Renal pelvis (tissue), 4 donors: ENCODE data around the gene CAVIN1. TPM values are rescaled to one million over a fixed set of nuclear protein-coding genes. Genes with fewer than 3 reads are reported as not detected.
"Not testable (repeated sequence)": the region's sequence is repeated elsewhere in the genome, so short reads cannot be mapped to it uniquely, and the experiment has no call there.

Experiments
- DNase-seq: peaks from one replicate; pipeline ENCODE4 v3.0.0-alpha.2; 2013
- polyA plus RNA-seq, 3 donors: library from polyadenylated mRNA; unstranded; fragments of 120-200 nt; gene quantifications; one replicate each; pipeline ENCODE4 v1.2.1, GENCODE V29; 2013; ENCODE audit not compliant: insufficient read length in 3 of 3

CAVIN1 gene
- polyA plus RNA-seq, 3 donors: 55.7 to 69.0 (median 59.8) TPM

DNA sequence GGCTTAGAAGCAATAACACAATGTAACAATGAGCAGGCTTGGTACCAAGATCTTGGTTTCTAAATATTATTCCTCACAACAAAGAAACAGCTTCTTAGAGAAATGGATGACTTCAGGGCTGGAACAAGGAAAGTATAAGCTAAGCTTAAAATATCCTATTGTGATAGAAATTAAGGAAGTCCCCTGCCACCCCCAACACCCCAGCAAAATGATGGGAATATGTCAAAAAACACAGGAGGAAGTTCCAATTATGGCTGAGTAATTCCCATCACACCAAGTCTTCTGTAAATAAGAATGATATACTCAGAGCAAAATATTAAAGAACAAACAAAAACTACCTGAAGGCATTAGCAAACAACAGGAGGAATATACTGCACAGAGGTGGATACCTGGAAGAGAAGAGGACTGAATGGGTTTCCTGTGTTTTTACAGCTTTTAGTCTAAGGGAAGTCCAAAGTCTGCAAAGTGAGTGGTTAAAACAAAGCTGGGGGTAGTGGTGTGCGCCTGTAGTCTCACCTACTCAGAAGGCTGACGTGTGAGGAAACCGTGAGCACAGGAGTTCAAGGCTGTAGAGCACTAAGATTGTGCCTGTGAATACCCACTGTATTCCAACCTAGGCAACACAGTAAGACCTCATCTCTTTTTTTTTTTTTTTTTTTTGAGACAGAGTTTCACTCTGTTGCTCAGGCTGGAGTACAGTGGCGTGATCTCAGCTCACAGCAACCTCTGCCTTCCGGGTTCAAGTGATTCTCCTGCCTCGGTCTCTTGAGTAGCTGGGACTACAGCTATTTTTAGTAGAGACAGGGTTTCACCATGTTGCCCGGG lies 18.5 kb upstream of the CAVIN1 start:
- no peak for DNase-seq

DNA sequence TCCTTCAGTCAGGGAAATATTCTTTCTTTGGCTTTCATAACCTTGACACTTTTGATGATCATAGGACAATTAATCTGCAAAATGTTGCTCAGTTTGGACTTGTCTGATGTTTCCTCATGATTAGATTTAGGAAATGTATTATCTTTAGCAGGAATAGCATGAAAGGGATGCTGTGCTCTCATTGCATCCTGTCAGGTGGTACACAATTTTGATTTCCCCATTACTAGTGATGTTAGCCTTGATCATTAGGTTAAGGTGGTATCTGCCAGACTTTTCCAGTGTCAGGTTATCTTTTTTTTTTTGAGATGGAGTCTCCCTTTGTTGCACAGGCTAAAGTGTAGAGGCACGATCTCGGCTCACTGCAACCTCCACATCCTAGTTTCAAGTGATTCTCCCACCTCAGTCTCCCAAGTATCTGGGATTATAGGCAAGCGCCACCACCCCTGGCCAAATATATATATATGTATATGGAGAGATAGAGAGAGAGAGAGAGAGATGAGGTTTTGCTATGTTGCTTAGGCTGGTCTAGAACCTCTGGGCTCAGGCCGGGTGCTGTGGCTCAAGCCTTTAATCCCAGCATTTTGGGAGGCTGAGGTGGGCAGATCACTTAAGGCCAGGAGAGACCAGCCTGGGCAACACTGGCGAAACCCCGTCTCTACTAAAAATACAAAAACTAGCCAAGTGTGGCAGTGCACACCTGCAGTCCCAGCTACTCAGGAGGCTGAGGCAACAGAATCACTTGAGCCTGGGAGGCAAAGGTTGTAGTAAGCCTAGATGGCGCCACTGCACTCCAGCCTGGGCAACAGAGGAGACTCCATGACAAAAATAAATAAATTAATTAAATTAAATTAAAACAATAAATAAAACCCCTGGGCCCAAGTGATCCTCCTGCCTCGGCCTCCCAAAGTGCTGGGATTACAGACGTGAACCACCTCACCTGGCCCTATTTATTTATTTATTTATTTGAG lies 15.8 kb upstream of the CAVIN1 start:
- no peak for DNase-seq

DNA sequence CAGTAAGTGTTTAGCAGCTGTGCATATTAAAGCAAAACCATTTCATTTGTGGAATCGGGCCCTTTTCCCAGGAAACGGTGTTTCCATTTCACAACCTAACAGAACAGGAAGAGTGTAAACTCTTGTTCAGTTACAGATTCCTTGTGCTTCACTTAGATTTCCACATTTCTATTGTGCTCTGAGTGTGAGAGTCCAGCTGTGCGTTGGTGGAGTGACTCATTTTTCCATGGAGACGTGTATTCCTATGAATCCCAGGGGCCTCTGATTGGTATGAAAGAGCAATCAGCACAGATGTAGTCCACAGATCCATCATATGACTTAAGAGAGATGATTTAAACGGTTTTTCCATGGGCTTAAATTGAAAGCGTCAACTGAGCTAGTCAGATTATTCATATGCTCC lies 13.3 kb upstream of the CAVIN1 start:
- DNase-seq: no peak

DNA sequence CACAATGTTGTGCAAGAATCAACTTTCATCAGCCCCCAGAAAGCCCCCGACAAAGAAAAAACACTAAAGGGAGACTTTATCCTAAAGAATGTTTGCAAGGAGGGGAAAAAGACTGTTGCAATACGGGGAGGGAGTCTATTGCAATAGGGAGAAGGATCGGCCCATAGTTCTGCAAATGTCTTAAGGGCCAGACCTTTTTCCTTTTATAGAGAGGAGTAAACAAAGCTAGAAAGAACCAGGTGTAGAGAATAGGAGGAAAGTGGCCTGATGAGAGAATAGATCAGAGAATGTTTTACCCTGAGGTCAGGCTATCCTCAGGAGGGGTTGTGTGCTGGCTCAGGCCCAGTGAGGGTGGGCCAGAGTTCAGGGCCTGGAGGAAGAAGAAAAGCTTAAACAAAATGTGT lies 8.7 kb upstream of the CAVIN1 start:
- no peak for DNase-seq

DNA sequence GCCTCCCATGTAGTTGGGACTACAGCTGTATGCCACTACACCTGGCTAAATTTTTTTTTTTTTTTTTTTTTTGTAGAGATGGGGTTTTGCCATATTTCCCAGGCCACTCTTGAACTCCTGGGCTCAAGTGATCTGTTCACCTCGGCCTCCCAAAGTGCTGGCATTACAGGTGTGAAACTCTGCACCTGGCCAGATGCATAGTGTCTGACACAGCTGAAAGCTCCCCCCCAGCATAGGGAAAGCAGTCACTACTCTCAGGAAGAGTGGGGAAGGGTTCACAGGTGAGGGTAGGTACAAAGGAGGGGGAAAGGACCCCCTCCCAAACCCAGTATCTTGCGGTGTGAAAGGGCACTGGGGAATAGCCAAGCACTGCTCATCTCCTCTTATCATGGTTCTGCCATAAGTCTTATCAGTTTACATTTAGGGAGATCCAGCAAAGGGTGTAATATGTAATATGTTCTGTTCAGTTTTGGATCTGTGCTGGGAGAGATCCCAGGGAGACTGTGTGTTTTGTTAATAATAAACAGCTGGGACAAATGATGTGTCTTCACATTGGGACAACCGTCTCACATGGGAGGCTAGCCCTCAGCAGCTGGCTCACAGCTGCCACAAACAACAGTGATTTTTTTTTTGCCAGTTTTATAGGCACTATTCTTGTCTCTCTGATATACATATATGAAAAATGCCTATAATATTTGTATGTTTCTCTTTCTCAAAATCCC lies 6.8 kb upstream of the CAVIN1 start:
- no peak for DNase-seq

DNA sequence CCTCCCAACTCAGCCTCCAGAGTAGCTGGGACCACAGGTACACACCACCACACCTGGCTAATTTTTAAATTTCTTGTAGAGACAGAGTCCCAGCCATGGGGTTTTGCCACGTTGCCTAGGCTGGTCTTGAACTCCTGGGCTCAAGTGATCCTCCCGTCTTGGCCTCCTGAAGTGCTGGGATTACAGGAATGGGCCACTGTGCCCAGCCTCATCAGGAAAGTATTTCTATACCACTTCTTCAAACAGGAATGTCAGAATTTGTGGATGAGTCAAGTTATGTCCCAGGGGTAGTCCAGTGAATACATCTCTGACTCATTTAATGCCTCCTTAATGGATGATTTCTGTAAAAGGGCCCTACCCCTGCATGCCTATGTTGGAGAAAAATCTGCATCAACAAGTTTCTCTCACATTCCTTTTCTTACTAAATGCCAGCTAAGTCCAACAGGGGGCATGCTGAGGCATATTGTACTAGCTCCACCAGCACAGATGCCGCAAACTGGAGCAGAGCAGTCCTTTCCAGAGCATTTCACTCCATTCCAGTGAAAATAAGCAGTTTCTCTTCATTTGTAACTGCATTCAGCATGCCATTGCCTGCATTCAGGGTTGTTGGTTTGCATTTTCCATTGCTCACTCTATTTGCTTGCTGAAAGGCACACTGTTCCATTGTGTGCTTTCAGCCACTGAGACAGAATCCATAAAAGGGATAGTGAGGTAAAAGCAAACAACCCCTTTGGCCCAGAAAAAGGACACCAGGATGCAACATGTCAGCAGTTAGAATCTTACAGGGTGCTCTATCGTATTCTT lies 5.3 kb upstream of the CAVIN1 start:
- DNase-seq: peak; percentile 69

DNA sequence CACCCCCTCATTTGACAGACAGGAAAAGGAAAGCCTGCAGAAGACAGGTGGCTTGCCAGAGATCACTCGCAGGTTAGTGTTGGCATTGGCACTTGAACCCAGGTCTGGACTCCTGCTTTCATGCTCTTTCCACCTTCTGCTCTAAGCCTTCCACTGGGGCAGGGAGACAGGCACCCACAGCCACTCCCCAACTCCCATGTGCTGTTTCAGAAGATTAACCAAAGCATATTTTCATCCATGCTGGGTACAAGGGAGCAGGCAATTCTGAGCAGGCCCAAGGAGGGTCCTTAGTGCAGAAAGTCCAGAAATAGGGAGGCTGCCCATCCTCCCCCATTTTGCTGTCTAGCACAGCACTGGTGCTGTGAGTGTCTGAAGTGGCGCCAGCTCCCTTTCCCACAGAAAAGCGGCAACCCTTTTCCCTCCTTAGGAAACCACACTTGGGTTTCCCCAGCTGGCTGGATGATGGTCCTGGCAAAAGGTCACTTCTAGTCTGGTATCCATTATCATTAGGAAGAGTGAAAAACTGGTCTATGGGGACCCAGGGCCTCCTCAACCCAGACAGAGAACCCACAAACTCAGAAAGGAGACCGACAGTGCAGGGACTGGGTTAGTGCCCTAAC lies 2.0 kb upstream of the CAVIN1 start:
- no peak for DNase-seq

DNA sequence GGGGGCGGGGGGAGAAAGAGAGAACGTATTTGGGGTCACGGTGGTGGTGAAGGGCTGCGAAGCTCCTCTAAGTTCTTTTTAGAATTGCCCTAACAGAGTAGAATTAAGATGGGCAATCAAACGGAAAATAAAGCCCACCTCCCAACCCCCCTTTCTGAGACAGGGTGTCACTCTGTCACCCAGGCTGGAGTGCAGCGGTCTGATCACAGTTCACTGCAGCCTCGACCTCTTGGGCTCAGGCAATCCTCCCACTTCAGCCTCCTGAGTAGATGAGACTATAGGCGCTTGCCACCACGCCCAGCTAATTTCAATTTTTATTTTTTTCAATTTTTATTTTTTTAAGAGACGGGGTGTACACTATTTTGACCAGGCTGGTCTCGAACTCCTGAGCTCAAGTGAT lies 710 bp upstream of the CAVIN1 start:
- no peak for DNase-seq

DNA sequence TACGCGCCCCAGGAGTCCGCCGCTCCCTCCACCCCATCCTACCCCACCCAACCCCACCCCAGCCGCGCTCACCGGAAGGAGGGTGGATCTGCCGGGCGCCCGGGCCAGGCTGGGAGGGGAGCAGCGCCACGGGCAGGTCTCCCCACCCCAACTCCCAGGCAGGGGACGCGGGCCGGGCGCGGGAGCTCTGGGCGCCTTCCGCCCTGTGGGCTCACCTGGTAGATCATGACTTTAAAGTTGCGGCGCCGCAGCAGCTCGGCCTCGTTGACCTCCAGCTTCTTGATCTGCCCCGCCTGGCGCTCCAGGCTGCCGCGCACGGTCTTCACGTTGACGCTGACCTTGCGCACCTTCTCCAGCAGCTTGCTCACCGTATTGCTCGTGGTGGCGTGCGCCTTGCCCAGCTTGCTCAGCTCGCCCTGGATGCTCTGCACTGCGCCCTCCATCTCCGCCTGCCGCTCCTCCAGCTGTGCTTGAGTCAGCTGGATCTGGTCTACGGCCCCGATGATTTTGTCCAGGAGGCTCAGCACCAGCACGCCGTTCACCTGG lies 571 bp downstream of the CAVIN1 start:
- DNase-seq: no peak

DNA sequence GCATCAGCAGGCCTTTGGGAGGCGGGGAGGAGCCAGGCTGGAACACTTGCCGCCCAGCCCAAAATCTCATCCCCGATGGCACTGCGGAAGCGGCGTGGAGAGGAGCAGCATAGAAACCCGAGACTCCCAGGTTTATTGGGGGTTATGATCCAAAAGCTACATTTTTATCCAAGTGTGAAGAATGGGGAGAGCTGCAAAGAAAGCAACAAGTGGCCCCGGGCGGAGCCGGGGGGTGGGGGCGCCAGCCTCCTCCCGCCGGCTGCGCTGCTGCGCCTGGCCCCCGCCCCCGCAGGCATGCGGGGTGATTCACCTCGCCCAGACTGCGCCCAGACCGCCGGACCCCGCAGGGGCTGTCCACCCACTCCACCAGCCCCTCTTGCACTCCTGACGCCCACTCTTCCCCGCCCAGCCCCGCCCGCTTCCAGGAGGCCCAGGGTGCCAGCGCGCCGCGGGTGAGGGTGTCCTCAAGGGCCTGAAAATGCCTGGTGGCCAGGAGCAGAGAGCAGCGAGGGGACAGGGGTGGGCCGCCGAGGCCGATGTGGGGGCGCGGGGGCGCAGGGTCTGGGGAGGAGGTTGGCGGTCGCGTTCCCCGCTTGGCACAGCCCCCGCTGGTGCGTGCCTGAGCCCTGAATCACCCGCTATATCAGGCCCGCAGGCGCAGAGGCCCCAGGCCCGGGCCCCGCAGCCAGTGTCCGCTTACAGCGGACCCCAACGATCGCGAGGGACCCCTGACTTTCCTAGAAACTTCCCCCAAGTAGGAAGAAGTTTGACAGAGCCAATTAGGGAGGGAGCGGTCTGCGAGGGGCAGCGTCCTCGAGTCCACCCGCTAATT lies 1.3 kb downstream of the CAVIN1 start:
- DNase-seq: no peak

DNA sequence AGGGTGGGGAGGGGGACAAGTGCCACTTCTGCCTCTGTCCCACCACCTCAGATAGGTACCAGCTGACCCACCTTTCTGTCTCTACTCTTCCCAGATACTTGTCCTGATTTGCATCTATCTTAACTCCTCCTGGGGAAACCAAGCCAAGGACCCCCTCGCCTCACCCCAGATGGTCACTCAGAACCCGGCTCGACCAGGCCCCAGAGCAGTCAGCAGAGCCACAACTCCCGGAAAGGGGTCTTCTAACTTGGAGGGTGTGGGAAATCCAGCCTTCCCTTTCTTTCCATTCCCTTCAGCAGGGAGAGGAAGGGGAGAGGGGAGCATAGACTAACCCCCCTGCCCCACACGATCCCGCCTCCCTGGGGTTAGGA lies 1.9 kb downstream of the CAVIN1 start:
- DNase-seq: no peak

DNA sequence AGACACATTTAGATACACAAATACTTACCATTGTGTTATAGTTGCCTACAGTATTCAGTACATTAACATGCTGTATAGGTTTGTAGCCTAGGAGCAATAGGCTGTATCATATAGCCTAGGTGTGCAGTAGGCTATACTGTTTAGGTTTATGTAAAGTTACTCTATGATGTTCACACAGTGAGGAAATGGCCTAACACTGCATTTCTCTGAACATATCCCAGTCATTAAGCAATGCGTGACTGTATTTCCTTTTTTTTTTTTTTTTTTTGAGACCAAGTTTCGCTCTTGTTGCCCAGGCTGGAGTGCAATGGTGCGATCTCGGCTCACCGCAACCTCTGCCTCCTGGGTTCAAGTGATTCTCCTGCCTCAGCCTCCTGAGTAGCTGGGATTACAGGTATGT lies 5.1 kb downstream of the CAVIN1 start:
- not testable (repeated sequence) for DNase-seq

DNA sequence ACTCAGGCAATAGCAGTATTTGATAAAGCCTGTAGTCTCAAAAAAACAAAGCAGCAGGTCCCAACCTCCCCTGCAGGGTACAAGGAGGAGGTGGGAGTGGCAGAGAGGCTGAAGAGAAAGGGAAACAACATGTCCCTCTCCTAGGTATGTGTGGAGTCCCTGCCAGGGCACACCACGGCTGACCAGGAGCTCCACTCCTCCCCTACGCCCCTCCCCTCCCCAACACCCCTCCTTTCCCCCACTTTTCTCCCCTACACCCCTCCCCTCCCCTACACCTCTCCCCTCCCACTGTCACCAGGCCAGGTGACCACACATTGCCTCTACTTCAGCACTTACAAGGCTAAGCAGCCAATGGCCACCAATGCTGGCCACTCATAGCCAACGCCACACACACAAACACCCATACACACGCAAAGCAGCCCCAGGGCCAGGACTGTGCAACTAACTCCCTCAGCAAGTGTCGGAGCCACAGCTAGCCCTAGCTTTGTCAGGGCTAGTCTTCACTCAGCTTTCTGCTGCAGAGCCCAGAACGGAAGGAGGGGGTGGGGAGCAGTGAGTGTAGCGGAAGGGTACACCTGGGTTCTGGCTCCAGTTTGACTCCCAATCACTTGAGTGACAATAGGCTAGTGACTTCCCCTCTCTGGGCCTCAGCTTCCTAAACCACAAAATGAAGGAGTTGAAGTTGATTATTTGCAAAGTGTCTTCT lies 8.2 kb downstream of the CAVIN1 start:
- no peak for DNase-seq

DNA sequence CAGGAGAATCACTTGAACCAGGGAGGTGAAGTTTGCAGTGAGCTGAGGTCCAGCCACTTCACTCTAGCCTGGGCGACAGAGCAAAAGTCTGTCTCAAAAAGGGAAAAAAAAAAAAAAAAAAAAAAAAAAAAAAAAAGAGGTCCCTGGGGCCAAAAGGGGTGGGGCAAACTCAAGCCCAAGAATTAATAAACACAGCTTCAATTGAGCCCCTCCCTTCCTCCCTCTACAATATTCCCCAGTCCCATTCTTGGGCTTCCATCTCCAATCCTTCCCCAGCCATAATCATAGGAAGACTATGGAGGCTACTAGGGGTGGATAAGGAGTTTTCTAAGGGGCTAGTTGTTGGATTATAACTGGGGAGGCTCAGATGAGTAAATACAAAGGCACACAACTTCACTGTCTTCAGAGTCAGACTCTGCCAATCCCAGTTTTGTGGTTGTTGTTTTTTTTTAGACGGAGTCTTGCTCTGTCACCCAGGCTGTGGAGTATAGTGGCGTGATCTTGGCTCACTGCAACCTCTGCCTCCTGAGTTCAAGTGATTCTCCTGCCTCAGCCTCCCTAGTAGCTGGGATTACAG lies 9.5 kb downstream of the CAVIN1 start:
- no peak for DNase-seq

DNA sequence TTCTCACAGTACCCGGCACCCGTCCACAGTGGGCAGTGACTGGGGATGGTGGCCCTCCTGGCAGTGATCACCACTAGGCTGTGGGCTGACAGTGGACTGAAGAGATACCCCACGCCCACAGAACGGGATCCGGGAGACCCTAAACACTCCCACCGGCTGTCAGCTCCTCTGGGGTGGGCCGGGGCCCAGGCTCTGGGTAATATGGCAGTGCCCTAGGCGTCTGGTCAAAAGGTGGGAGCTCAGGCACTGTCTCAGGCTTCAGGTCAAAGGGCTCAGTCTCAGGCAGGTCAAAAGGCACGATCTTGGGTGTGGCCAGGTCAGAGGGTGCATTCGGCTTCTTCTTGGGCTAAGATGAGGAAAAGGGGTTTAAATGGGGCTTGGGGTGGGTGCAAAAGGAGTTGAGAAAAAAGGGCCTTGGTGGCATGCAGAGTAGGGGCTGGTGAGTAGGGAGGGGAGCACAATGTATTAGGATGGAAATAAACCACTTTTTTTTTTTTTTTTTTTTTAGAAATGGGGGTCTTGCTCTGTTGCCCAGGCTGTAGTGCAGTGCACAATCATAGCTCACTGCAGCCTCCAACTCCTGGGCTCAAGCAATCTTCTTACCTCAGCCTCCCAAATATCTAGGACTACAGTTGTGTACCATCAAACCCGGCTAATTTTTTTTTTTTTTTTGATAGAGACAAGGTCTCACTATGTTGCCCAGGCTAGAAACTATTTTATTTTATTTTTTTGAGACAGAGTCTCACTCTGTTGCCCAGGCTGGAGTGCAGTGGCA lies 11.0 kb downstream of the CAVIN1 start:
- DNase-seq: no peak

DNA sequence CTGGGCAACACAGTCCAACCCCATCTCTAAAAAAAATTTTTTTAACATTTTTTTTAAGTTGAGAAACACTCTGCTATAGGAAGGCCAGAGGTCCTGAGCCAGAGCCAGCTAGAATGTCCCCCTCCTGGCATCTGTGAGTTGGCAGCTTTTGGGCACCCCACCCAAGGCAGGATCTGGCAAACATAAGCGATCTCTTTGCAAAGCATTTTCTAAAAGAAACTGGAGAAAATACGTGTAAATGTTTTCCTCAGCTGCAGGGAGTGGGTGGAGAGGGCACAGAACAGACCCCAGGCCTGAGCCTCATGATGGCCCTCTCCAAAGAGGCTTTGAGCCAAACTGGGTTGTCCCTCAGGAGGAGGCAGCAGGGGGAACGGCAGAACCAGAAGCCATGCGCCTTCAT lies 11.7 kb downstream of the CAVIN1 start:
- DNase-seq: no peak

DNA sequence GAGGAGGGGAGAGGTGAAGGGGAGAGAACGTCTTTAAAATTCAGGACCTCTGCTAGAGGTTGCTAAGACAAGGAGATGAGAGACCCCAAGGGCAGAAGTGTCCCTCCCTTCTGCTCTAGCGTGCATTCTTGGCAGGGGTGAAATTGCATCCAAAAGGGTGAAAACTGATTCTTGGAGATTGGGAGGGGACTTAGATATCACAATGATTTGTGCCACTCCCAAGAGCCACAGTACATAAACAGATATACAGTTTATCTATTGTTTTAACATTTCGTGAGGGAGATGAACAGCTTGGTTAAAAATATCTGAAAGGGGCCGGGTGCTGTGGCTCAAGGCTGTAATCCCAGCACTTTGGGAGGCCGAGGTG lies 12.8 kb downstream of the CAVIN1 start:
- DNase-seq: no peak
